D721Med (cell line): ENCODE results near the gene RB1.

ENCODE experiments used
- DNase-seq: peaks from one replicate; pipeline ENCODE4 v3.0.0; 2011; ENCODE audit warnings: low spot score; ENCODE audit not compliant: insufficient read length
- FAIRE-seq: peaks from 2 replicates; lab custom pipeline; 2011; peaks lifted over from hg19 to GRCh38; lab: Jason Lieb, UNC
- TF ChIP-seq, protein P1 (sequence below): IDR thresholded peaks from 2 replicates; pipeline ENCODE4 v1.5.1; 2012; ENCODE audit warnings: mild to moderate bottlenecking, control low read depth; ENCODE audit not compliant: insufficient read depth; ENCODE audit errors: missing control alignments

RB1 gene

DNA sequence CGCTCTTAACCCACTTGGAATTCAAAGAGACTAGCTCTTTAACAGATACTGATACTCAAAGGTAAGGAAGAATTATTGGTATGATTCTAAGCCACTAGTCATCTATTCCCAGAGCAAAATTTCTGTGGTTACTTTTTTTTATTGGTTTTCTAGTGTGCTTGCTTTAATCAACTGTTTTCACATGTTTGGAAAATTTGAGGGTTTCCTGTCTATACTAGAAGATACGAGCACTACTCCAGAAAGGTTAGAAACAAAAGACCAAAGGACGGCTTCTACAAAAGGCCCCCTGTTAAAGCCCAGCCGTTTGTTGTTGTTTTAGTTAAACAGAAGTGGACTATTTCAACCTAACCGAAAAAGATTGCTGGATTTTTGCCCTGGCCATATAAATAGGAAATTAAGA is 127.9 kb downstream of the RB1 start:
- FAIRE-seq (no peak), DNase-seq (no peak)
- TF ChIP-seq, protein P1, sequence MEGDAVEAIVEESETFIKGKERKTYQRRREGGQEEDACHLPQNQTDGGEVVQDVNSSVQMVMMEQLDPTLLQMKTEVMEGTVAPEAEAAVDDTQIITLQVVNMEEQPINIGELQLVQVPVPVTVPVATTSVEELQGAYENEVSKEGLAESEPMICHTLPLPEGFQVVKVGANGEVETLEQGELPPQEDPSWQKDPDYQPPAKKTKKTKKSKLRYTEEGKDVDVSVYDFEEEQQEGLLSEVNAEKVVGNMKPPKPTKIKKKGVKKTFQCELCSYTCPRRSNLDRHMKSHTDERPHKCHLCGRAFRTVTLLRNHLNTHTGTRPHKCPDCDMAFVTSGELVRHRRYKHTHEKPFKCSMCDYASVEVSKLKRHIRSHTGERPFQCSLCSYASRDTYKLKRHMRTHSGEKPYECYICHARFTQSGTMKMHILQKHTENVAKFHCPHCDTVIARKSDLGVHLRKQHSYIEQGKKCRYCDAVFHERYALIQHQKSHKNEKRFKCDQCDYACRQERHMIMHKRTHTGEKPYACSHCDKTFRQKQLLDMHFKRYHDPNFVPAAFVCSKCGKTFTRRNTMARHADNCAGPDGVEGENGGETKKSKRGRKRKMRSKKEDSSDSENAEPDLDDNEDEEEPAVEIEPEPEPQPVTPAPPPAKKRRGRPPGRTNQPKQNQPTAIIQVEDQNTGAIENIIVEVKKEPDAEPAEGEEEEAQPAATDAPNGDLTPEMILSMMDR, result no peak

DNA sequence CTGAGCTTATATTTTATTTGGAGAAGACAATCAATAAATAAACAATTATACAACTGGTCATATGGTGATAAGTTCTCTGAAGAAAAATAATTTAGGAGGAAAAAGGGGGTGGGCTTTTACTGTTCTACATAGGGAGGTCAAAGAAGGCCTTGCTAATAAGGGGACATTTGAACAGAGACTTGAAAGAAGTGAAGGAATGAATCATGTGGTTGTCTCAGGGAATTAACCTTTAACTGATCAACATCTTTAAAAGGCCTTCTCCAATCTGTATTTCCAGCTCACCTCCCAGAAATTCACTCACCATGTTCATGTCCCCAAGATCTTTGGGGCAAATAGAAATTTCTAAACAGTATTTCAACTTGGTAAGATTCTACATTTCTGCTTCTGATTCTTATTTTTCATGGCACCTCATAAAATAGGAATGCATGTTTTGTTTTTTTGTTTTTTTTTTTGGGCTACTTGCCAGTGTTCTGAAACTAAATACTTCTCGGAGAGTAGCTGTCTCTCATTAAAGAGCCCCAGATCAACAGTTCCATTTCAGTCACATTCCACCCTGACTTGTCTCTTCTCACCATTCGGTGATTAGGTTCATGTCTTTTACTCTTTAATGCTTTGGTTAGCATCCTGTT is 128.6 kb downstream of the RB1 start:
- DNase-seq (no peak), FAIRE-seq (no peak)
- TF ChIP-seq, protein P1, result no peak

- FAIRE-seq (no peak), DNase-seq (no peak)
- TF ChIP-seq, protein P1, result no peak
Observed at GRCh38 chr13:48434200-48434599, 130.6 kb downstream of the RB1 start.

DNA sequence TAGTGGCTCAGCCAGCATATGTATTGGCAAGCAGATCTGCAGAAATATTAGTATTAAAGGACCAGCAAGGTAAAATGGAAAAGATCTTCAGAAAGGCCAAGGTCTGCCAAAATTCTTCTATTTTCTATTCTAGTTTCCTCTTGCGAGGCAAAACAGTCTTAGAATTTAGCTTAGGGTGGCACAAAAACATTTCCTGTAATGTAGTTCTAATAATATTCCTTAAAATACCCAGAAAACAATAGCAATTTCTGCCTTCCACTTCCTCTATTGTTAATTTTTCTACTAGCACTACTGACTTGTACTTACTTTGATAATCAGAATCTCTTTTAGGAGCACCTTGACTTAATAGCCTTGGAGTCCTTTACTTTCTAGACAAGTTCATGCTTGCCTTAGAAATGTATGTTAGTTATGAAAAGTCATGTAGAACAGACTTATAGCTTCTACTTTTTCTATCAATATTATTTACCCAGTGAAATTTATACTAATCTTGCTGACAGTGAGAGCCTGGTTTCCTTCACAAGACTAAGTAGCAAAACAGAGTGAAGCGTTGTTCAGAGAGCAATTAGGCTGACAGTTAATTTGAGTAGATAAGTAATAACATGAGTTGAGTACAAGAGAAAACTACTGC is 133.2 kb downstream of the RB1 start:
- DNase-seq, result no peak
- TF ChIP-seq, protein P1, result no peak
- no peak for FAIRE-seq

DNA sequence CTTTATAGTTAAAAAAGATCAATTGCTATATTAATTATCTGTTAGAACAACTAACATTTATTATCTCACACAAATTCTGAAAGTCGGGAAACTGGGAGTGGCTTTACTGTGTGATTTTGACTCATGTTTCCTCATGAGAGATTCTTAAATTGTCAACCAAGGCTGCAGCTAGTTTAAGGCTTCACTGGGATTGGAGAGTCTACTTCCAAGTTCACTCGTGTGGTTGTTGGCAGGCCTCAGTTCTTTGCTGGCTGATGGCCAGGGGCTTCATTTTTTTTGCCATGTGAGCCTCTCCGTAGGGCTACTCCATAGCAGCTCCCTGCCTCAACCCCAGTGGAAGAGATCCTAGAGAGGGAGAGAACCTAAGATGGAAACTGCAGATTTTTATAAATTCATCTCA is 133.8 kb downstream of the RB1 start:
- no peak for FAIRE-seq
- TF ChIP-seq, protein P1, result no peak
- DNase-seq, result no peak

DNA sequence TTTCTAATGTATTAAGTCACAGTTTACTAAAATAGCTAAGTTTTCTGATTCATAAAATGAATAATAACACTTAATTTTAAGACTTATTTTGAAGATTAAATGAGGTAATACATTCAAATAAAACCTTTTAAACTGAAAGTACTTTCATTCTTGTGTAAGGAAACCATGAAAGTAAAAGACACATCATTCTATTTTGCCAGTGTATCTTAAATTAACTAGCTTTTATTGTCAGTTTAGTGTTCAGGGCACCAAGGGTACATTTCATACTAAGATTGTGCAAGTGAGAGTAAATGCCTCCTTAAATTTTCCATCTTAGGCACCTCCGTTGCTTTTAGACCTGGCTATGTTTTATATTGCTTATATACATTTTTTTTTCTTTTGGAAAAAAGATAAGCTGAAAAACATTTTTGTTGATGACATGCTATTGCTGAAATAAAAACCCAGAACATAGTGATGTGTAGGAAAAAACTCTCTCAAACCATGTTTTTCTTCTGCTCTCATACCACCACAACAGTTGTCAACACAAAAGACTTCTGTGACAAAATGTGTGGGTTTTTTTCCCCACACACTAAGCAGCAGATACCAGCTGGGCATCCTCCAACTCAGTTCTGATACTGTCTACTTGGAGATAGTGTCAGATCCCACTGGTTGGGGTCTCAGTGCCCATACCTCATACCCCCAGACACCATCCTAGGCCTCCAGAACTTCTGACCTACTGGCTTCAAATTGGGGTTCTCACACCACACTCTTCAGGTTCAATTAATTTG is 140.1 kb downstream of the RB1 start:
- FAIRE-seq, result no peak
- DNase-seq, result no peak
- TF ChIP-seq, protein P1, result no peak

DNA sequence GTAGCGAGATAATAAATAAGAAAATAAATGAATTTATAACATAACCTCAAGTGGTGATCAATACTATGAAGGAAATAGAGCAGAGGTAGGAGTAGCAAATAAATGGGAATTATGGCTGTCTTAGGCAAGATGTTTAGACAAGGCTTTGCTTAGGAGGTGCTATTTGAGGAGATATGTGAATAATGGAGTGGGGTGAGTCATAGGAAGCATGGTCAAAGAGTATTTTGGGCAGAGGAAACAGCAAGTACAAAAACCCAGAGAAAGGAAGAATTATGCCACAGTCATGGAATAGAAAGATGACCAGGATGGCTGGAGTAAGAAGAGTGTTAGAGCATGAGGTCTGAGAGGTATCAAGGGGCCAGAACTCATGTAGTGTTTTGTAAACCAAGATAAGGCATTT is 142.9 kb downstream of the RB1 start:
- FAIRE-seq, result no peak
- DNase-seq, result no peak
- TF ChIP-seq, protein P1, result no peak
